ENCODE data around the gene OPN1LW. TPM values are rescaled to one million over a fixed set of nuclear protein-coding genes. Genes with fewer than 3 reads are reported as not detected.
A peak's percentile ranks its signal among the peaks of the same experiment; 100 is the strongest.

The OPN1LW gene
- total RNA-seq, 1 experiment from 2014 or later: not detected

DNA sequence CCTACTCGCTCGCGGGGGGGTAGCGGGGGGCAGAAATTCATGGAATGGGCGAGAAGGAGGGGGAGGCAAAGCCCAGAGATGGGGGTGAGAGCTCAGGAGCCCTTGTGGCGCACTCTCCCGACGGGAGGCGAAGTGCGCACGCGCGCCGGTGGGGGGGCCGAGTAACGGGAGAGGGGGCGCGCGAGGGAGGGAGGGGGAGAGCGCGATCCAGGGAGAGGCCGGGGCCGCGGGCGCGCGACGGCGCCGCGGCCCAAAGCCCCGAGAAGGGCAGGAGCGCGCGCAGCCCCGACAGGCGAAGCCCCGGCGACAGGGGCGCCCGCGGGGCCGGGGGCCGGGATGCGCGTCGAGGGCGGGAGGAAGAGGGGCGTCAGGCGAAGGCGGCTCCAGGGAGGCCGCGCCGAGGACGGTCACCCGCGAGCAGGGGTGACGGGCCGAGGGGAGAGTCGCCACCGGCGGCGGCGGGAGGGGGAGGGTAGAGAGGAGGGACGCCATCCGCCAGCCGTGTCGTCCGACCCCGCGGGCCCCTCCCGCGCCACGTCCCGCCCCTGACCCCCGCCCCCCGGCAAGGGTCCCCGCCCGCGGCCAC lies 46.9 kb upstream of the OPN1LW start:
- H3K27ac ChIP-seq (ENCODE audit: low read depth, low read length, poor library complexity, severe bottlenecking): peak overlapping the region; percentile 79
- TF ChIP-seq, protein P1, sequence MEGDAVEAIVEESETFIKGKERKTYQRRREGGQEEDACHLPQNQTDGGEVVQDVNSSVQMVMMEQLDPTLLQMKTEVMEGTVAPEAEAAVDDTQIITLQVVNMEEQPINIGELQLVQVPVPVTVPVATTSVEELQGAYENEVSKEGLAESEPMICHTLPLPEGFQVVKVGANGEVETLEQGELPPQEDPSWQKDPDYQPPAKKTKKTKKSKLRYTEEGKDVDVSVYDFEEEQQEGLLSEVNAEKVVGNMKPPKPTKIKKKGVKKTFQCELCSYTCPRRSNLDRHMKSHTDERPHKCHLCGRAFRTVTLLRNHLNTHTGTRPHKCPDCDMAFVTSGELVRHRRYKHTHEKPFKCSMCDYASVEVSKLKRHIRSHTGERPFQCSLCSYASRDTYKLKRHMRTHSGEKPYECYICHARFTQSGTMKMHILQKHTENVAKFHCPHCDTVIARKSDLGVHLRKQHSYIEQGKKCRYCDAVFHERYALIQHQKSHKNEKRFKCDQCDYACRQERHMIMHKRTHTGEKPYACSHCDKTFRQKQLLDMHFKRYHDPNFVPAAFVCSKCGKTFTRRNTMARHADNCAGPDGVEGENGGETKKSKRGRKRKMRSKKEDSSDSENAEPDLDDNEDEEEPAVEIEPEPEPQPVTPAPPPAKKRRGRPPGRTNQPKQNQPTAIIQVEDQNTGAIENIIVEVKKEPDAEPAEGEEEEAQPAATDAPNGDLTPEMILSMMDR (conservative IDR thresholded peaks at IDR 0.05; ENCODE audit: low read depth, low read length): no peak
- no peak for TF ChIP-seq EZH2 (IDR thresholded peaks at IDR 0.05; ENCODE audit: borderline replicate concordance, low read depth, low read length, poor library complexity, severe bottlenecking)
- no TSS peak for BruUV-seq (replicated peaks)
- H3K4me3 ChIP-seq (ENCODE audit: low read depth, low read length, poor library complexity, severe bottlenecking): peak overlapping the region; percentile 58
- no peaks in the 10 kb centered on the region for H3K36me3 ChIP-seq (ENCODE audit: insufficient read depth, low read length, poor library complexity, severe bottlenecking)
- no peaks in the 10 kb centered on the region for H3K9me3 ChIP-seq (ENCODE audit: low read depth, low read length, poor library complexity, severe bottlenecking)
- CTCF ChIA-PET: interaction anchor here (0.6 kb wide), 1 partner anchor 113 kb away, joined by 3 read pairs; no protein-coding TSS in a partner anchor
- peak; percentile 83 for DNase-seq (ENCODE audit: low spot score)
- POLR2A ChIA-PET (ENCODE audit: low non-redundant PET): interaction anchor here (0.6 to 0.7 kb wide), 2 partner anchors 162 to 274 kb away, joined by 3 to 4 read pairs; partner anchors contain the start of gene NAA10
- H3K4me1 ChIP-seq (ENCODE audit: insufficient read depth, low read length, poor library complexity, severe bottlenecking): peaks cover 5% of the 10 kb centered on the region
- H3K27me3 ChIP-seq (replicated peaks; ENCODE audit: insufficient read depth, low read depth, low read length, poor library complexity): peaks cover 7% of the 10 kb centered on the region
- intact Hi-C loops (cut with micrococcal nuclease; ENCODE audit: unreplicated experiment): no loop called here

DNA sequence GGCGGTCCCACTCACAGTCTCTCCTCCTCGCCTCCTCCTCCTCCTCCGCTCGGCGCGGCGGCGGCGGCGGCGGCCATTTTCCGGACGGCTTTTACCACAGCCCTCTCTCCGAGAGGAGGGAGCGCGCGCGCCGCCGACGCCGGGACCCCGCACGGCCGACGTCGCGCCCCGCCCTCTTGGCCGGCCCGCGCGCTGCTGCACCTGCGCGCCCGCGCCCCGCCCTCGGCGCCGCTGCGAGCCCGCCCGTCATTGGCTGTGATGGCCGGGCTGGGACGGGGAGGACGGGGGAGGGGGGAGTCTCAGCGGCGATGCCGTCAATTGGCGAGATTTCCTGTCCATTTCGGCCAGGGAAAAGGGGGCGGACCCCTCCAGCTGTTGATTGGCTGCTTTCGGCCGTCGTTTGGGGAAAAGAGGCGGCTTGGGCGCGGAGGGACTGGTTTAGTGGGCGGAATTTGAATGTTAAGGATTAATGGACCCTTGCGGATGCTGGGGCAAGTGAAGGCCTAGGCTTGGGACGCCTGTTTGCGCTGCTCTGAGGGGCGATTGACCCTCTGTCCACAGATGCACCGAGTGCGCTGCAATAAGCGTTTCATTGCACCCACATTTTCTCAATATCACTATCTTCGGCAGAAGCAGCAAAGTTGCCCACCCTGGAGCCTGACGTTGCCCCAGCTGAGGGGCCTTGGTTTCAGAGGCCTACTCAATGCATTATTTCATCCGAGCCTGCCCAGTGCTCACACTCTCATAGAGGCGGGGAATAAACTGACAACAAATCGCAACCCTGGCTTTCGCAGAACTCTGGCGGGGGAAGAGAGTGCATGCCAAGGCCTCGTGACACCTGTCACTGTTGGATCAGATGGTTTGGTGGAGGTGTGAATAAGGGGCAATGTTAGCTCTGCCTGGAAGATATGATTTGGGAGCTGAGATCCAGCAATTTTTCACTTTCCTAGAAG lies 46.2 kb upstream of the OPN1LW start, which contains the start of gene MECP2:
MECP2 (minus strand) TSS at position 129 of the 953 bp plus-strand sequence.
- Histone ChIP-seq H3K9me3 (ENCODE audit: low read depth, low read length, poor library complexity, severe bottlenecking) (no peaks in the 10 kb centered on the region), H3K27ac (ENCODE audit: low read depth, low read length, poor library complexity, severe bottlenecking) (peak within 1 kb of the TSS; percentile 79), H3K4me3 (ENCODE audit: low read depth, low read length, poor library complexity, severe bottlenecking) (peak within 1 kb of the TSS; percentile 58), H3K27me3 (replicated peaks; ENCODE audit: insufficient read depth, low read depth, low read length, poor library complexity) (peaks cover 7% of the 10 kb centered on the region), H3K36me3 (ENCODE audit: insufficient read depth, low read length, poor library complexity, severe bottlenecking) (no peaks in the 10 kb centered on the region), H3K4me1 (ENCODE audit: insufficient read depth, low read length, poor library complexity, severe bottlenecking) (peaks cover 5% of the 10 kb centered on the region)
- DNase-seq (ENCODE audit: low spot score): peak; percentile 94
- intact Hi-C loops (cut with micrococcal nuclease; ENCODE audit: unreplicated experiment): no loop called here
- CTCF ChIA-PET: no interaction called here
- BruUV-seq (replicated peaks): no TSS peak
- TF ChIP-seq, protein P1 (conservative IDR thresholded peaks at IDR 0.05; ENCODE audit: low read depth, low read length): no peak
- TF ChIP-seq EZH2 (IDR thresholded peaks at IDR 0.05; ENCODE audit: borderline replicate concordance, low read depth, low read length, poor library complexity, severe bottlenecking): no peak
- POLR2A ChIA-PET (ENCODE audit: low non-redundant PET): interaction anchor here (0.6 kb wide), 1 partner anchor 163 kb away, joined by 3 read pairs; the partner anchor contains the start of gene NAA10

DNA sequence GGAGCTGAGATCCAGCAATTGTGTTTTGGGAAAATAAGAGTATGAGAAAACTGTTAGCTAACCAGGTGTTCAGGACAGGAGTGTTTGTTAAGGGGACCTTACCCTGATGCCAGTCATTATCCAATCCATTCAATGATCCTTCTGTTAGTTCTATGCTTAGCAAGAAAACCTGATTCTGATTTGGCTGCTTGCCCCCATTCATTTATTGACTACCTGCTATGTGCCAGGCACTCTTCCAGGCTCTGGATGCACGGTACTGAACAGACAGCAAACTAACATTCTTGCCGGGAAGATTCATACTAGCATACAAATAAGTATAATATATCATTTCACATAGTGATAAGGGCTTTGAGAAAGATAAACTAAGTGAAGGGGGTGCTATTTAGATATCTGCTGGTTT lies 45.5 kb upstream of the OPN1LW start:
- no peaks in the 10 kb centered on the region for H3K9me3 ChIP-seq (ENCODE audit: low read depth, low read length, poor library complexity, severe bottlenecking)
- no peak overlapping the region for H3K4me3 ChIP-seq (ENCODE audit: low read depth, low read length, poor library complexity, severe bottlenecking)
- no TSS peak for BruUV-seq (replicated peaks)
- H3K36me3 ChIP-seq (ENCODE audit: insufficient read depth, low read length, poor library complexity, severe bottlenecking): no peaks in the 10 kb centered on the region
- H3K27me3 ChIP-seq (replicated peaks; ENCODE audit: insufficient read depth, low read depth, low read length, poor library complexity): peaks cover 7% of the 10 kb centered on the region
- intact Hi-C loops (cut with micrococcal nuclease; ENCODE audit: unreplicated experiment): no loop called here
- TF ChIP-seq, protein P1 (conservative IDR thresholded peaks at IDR 0.05; ENCODE audit: low read depth, low read length): no peak
- TF ChIP-seq EZH2 (IDR thresholded peaks at IDR 0.05; ENCODE audit: borderline replicate concordance, low read depth, low read length, poor library complexity, severe bottlenecking): no peak
- H3K4me1 ChIP-seq (ENCODE audit: insufficient read depth, low read length, poor library complexity, severe bottlenecking): peaks cover 5% of the 10 kb centered on the region
- CTCF ChIA-PET: no interaction called here
- H3K27ac ChIP-seq (ENCODE audit: low read depth, low read length, poor library complexity, severe bottlenecking): peak overlapping the region; percentile 47
- DNase-seq (ENCODE audit: low spot score): no peak
- POLR2A ChIA-PET (ENCODE audit: low non-redundant PET): no interaction called here
